GM12874 (cell line): ENCODE results near the gene PIK3R5.

Experiments
- TF ChIP-seq, protein P1 (sequence below): IDR thresholded peaks from 2 replicates; pipeline ENCODE4 v1.5.1; 2011; ENCODE audit warnings: low read depth, mild to moderate bottlenecking, control low read depth, low read length, moderate library complexity; ENCODE audit not compliant: insufficient read depth

Gene PIK3R5

GRCh38 chr17:8946476-8946875 lies 19.0 kb downstream of the PIK3R5 start:
- TF ChIP-seq, protein P1, sequence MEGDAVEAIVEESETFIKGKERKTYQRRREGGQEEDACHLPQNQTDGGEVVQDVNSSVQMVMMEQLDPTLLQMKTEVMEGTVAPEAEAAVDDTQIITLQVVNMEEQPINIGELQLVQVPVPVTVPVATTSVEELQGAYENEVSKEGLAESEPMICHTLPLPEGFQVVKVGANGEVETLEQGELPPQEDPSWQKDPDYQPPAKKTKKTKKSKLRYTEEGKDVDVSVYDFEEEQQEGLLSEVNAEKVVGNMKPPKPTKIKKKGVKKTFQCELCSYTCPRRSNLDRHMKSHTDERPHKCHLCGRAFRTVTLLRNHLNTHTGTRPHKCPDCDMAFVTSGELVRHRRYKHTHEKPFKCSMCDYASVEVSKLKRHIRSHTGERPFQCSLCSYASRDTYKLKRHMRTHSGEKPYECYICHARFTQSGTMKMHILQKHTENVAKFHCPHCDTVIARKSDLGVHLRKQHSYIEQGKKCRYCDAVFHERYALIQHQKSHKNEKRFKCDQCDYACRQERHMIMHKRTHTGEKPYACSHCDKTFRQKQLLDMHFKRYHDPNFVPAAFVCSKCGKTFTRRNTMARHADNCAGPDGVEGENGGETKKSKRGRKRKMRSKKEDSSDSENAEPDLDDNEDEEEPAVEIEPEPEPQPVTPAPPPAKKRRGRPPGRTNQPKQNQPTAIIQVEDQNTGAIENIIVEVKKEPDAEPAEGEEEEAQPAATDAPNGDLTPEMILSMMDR: no peak

DNA sequence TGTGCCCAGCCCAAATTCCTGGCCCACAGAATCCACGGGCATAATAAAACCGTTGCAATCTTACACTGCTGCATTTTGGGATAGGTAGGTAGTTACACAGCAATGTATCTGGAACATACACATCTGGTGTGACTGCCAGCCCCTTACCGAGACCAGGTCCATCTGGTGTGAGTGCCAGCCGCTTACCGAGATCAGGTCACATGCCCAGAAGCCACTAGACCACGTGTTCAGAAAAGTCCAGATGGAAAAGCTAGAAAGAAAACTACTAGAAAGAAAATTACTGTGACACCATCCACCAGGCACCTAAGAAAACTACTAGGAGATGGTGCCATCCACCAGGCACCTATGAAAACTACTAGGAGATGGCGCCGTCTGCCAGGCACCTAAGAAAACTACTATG lies 19.4 kb downstream of the PIK3R5 start:
- TF ChIP-seq, protein P1: no peak

DNA sequence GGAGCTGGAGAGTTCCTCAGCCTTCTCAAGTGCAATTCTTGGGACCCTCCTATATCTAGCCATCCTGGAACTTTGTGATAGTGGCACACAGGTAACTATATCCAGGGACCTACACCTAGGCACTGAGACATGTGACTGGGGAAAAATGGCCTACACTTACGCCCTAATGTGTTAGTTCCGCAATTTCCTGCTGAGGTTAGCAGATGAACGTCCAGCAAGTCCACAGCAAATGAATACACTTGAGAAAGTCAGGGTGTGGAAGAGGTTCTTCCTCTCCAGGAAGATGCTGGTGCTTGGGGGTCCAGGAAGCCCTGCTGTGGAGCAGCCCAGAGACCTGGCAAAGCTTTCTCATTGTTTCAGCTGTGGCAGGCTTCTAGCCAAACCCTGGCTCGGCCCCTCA lies 20.8 kb downstream of the PIK3R5 start:
- TF ChIP-seq, protein P1: no peak

DNA sequence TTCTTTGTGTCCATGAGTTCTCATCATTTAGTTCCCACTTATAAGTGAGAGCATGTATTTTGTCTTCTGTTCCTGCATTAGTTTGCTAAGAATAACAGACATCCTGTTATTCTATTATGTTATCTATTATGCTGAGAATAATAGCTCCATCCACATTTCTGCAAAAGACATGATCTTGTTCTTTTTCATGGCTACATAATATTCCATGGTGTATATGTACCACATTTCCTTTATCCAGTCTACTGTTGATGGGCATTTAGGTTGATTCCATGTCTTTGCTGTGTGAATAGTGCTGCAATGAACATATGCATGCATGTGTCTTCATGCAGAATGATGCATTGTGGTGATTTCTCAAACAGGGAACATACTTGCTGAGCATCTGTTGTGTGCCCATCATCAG lies 21.4 kb downstream of the PIK3R5 start:
- TF ChIP-seq, protein P1: no peak

- TF ChIP-seq, protein P1: no peak
These were observed 23.4 kb downstream of the PIK3R5 start for GRCh38 chr17:8941980-8942622.

DNA sequence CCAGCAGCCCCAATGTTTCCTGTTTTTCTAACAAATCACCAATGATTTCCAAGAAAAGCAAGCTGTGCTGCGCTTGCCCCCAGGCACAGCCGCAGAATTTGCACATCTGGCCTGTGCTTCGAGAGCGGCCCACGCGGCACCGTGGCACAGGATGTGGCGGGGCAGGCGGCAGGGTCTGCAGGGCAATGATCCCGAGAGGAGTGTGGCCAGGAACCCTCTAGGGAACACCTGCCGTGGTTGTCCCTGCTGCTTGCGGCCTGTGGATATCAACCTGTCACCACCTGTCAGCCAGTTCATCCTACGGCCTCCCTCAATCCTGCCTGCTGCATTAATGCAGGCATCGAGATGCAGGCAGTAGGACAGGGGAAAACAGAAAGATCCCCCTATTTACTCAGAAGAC lies 24.0 kb downstream of the PIK3R5 start:
- TF ChIP-seq, protein P1: no peak

DNA sequence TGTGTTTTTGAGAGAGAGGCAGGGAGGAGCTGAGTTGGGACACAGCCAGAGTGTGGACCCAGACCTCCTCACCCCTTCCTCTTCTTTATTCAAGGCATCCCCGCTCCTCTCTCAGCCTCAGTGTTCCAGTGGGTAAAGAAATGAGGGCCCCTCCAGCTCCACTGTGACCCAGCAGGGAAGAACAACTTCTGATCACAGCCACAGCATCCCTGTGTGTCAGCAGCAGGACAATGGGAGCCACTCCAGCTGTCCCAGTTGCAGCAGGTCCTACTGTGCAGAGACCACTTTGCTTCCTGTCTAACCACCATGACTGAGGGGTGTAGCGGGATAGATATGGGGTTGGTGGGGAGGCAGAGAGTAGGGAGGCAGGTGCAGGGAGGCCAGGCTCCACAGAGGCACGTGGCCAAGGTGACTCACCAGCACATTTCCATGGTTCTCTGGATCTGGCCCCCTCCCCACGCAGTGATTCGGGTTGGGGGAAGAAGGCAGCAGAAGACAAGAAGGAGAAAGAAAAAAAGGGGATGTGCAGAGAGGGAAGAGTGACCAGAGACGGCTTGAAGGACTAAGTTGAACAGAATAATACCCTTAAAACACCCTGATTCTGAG lies 24.5 kb downstream of the PIK3R5 start:
- TF ChIP-seq, protein P1: no peak
